Stimulated activated CD8-positive, alpha-beta memory T cell treated with anti-CD3 and anti-CD28 coated beads, Interleukin-12 subunit alpha, Interleukin-12 subunit beta, amount 100 ng/mL, for 1 hour (primary cell): ENCODE data around the gene KCNN1.
A peak's percentile ranks its signal among the peaks of the same experiment; 100 is the strongest.
"Not testable (repeated sequence)": the region's sequence is repeated elsewhere in the genome, so short reads cannot be mapped to it uniquely, and the experiment has no call there.

ENCODE experiments used
- DNase-seq: peaks from one replicate; pipeline ENCODE4 v3.0.0-alpha.2; 2020; ENCODE audit warnings: low read depth

KCNN1 gene

DNA sequence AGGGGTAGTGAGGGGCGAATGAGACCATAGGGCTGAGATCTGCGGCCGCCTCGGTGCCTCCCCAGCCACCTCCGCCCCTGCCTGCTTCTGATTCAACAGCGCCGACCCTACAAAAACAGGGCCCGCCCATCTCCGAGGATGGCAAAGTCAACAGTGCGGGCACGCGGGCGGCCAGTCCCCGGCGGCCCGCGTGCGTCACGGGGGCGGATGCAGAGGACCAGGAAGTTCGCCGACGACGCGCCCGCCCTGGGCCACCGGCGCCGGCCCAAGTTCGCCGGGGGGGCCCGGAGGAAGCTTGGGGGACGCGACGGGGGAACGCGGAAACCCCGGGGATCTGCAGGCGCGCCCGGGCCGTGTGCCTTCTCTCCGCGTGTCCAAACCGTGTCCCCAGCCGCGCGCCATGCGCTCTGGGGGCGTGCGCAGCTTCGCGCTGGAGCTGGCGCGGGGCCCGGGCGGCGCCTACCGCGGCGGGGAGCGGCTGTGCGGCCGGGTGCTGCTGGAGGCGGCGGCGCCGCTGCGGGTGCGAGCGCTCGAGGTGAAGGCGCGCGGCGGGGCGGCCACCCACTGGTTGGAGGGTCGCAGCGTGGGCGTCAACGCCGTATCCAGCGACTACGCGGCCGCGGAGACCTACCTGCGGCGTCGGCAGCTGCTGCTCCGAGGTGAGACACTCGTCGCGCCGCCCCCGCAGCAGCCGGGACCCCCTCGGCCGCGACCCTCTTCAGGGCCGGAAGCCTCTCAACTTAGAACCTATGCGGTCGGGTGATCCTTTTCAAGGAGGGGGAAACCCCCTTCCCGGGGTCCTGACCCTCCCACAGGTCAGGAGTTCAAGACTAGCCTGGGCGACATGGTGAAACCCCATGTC is 34.2 kb downstream of the KCNN1 start:
- peak; percentile 88 for DNase-seq

DNA sequence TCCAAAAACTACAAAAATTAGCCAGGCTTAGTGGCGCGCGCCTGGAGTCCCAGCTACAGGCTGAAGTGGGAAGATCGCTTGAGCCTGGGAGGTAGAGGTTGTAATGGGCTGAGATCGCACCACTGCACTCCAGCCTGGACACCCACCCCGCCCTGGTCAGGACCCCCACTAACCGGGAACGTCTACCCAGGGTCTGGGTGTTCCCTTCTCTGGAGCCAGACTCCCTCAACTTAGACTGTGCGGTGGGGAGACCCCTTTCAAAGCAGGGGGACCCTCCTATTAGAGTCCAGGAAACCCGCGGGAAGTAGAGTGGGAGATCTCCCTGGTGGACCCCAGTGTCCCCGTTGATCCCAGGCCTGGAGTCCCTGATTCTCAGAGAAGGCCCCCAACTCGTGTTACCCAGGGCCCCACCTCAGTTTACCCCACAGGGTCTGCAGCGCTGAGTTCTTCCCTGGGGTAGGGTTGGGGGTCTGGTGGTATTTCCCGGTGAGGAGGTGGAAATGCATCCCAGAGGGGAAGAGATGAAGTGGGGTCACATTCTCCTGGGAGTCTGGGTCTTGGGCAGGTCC is 35.0 kb downstream of the KCNN1 start:
- DNase-seq = no peak

GRCh38 chr19:18002347-18002850 is 35.5 kb downstream of the KCNN1 start:
- no peak for DNase-seq

DNA sequence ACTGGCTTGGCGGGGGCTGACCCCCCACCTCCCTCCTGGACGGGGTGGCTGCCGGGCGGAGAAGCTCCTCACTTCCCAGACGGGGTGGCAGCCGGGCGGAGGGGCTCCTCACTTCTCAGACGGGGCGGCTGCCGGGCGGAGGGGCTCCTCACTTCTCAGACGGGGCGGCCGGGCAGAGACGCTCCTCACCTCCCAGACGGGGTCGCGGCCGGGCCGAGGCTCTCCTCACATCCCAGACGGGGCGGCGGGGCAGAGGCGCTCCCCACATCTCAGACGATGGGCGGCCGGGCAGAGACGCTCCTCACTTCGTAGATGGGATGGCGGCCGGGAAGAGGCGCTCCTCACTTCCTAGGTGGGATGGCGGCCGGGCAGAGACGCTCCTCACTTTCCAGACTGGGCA is 38.8 kb downstream of the KCNN1 start:
- DNase-seq = not testable (repeated sequence)

DNA sequence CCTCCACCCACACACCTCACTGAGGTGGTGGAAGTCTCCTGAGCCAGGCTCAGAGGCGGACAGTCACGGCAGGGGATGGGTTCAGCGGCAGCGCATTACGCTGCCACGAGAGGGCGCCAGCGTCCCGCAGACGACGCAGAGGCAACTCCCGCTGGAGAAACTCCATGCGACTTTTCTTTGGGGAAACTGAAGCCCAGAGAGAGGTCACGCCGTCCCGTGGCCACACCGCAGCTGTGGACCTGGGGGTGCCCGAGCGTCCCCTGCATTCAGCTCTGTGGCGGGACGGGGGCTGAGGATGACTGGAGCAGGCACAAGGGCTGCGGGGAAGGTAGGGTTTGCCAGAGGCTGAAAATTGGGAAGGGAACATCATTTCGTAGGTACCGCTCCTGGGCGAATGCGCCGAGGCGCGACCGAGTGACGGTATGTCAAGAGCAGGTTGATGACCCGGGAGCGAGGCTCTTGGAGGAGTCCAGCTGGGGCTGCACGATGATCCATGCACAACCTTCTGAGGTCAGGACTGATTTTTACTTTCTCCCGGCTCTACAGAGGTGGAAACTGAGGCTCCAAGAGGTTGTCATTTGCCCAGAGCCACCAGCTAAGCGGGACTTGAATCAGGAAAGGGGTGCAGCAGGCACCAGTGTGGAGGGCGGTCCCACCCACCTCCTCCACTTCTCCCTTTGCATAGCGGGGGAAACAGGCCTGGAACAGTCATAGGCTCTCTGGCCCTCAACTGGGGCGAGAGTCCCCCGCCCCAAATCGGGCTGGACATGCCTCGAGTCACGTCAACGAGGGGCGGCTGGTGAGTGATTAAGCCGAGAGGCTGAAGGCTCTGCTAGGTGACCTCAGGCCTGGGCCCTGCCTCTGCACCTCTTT is 40.4 kb downstream of the KCNN1 start:
- DNase-seq = peak; percentile 75

DNA sequence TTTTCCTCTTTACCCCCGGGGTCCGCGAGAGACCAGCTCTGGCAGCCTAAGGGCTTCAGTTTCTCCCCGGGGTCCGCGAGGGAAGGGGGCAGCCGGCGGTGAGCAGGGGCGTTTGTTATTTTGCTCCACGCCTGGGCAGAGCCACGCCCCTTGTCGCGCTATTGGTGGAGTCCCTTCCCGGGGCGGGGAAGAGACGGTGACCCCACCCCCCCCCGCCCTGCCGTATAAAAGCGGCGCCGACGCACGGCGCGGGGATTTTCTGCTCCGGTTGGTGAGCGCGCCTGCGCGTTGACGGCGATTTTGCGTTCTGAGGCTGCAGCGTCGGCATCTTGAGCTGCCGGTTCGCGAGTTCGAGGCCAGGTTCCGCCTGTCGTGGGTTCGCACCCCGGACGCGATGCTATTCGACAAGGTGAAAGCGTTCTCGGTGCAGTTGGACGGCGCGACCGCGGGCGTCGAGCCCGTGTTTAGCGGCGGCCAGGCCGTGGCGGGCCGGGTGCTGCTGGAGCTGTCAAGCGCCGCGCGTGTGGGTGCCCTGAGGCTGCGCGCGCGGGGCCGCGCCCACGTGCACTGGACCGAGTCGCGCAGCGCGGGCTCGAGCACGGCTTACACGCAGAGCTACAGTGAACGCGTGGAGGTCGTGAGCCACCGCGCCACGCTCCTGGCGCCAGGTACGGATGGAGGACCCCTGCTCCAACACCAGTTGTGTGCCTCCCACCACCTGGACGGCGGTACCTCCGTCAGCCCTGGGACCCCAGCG is 41.2 kb downstream of the KCNN1 start, which contains the start of gene ARRDC2:
TSS of gene ARRDC2 (plus strand) at position 254 of the 757 bp plus-strand sequence. CDS start at position 395, 141 bp downstream.
- peak; percentile 85 for DNase-seq

DNA sequence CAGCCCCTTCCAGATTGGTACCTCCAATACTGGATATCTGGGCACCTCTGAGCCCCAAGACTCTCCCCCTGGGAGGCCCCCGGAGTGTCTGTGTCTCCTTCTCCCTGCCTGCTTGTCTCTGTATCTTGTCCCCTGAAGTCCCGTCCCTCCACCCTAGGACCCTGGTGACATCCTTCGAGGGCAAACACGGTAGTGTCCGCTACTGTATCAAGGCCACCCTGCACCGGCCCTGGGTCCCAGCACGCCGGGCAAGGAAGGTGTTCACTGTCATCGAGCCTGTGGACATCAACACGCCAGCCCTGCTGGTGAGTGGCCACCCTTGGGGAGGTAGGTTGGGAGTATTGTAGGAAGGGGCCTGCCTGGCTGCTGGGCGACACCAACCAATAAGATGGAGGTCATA is 41.9 kb downstream of the KCNN1 start:
- DNase-seq = no peak

GRCh38 chr19:18009412-18010066 is 42.6 kb downstream of the KCNN1 start:
- no peak for DNase-seq

DNA sequence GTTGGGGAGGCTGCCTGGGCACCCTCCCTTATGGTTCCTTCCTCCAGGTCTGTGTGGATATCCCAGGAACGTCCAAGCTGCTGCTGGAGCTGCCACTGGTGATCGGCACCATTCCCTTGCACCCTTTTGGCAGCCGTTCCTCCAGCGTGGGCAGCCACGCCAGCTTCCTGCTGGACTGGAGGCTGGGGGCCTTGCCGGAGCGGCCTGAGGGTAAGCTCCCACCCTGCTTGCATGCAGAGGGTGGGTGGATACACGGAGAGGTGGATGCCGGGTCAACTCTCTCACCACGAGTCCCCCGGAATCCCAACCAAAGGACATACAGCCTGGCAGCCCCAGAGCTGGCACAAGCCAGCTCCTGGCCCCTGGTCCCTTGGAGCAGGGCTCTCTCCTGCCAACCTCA is 43.2 kb downstream of the KCNN1 start:
- no peak for DNase-seq

DNA sequence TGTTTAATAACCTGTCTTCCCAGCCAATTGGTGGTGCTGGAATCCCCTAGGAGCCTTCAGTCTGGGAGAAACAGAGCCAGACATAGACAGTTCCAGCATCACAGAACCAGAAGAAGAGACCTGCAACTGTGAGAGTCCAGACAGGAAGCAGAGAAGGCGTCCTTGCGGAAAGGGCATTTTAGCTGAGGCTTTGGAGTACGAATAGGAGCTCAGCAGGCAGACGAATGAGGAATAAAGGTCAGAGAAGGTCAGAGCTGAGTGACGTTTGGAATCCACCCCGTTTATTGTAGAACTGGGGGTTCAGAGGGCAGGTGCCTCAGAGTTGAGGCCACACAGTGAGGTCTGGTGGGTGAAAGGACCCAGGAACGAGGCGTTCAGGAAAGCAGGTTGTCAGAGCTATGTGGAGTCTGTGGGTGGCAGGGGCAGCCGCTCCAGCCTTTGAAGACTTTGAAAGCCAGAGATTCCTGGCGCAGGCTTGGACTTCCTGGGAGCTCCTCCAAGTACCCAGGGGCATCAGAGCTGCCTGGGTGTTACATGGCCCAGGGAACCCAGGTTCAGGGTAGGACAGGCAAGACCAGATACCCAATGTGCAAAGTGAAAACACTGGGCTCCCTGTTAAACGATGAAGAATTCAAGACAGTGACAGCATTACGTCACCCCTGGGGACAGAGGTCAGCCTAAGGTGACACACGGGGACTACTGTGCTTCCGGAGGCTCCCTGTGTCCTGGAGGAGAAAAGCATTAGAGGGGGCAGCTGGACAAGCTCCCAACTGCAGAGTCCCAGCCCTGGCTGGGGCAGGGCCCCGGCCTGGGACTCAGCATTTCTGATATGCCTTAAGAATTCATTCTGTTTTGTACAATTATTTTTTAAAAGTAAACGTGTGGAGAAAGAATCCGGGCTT is 46.6 kb downstream of the KCNN1 start:
- DNase-seq = no peak

DNA sequence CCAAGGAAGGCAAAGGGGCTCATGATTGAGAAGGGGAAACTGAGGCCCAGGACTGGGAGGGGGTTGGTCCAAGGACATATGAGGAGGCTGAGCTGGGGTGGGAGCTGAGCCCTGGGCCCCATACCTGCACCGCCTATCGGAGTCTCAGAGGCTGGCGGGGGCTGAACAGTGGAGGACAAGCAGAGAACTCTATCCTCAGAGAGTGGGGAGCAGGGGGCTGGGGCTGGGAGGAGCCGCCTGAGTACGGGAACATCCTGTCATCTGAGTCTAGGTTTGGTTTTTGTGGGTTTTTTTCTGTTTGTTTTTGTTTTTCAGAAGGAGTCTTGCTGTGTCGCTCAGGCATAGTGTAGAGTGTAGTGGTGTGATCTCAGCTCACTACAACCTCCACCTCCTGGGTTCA is 47.3 kb downstream of the KCNN1 start:
- no peak for DNase-seq

DNA sequence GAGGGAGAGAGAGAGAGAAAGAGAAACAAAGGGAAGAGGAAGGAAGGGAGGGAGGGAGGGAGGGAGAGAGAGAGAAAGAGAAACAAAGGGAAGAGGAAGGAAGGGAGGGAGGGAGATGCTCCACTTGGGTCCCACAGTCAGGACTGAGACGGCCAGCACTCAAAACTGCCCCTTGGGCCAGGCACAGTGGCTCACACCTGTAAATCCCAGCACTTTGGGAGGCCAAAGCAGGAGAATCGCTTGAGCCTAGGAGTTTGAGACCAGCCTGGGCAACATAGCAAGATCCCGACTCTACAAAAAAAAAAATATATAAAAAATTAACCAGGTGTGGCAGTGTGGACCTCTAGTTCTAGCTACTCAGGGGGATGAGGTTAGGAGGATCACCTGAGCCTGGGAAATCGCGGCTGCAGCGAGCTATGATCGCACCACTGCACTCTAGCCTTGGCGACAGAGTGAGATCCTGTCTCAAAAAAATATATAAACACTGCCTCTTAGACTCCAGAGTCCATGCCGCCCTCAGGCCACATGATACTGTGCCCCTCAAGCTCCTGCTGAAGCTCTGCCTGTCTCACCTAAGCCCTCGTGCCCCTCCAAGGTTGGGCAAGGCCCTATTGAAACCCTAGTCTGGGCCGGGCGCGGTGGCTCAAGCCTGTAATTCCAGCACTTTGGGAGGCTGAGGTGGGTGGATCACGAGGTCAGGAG is 49.5 kb downstream of the KCNN1 start:
- DNase-seq = no peak

- DNase-seq = no peak
Observed at GRCh38 chr19:18017275-18018083, 50.6 kb downstream of the KCNN1 start.

DNA sequence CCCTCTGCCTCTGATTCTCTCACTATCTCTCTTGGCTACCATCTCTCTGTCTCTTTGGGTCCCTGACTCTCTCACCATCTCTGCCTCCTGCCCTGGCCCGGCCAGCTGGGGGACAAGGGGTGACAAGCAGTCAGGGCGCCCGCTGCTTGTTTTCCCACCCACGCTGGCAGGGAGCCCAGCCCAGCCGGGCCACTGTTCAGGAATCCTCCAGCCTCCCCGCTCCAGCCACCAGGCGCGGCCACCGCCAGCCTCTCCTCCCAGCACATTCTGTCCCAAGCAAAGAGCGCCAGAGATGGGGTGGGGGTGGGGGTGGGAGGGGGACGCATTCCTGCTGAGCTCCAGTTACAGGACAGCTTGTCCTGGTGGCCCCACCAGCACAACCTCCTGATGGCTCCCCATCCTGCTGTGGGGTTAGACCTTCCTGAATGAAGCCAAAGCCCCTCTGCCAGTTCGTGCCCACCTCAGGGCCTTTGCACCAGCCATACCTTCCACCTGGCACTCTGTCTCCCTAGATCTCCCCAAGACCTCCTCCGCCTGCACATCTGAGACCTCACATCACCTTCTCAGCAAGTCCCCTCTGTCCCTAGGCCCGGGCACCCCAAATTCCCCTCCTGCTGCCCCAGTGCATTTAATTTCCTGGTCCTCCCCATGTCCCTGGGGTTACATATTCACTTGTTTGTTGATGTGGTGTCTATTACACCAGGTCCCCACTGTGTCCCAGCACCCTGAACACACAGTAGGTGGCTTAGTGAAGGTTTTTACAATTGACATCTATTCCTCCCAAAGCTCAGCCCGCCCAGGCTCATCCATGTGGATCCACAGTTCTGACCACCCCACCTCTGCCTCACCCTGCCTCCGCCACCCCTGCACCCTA is 53.5 kb downstream of the KCNN1 start:
- DNase-seq = no peak

- DNase-seq = no peak
Observed at GRCh38 chr19:18021121-18021755, 54.3 kb downstream of the KCNN1 start.

- no peak for DNase-seq
Observed at GRCh38 chr19:18023622-18024251, 56.8 kb downstream of the KCNN1 start.

- DNase-seq = no peak
Observed at GRCh38 chr19:18027151-18027550, 60.2 kb downstream of the KCNN1 start.
